ENCODE measurements around the gene ZNF768.
"Not testable (repeated sequence)": the region's sequence is repeated elsewhere in the genome, so short reads cannot be mapped to it uniquely, and the experiment has no call there.

The ZNF768 gene

GRCh38 chr16:30532285-30533145 lies 6.1 kb upstream of the ZNF768 start:
- DNase-seq: no peak

DNA sequence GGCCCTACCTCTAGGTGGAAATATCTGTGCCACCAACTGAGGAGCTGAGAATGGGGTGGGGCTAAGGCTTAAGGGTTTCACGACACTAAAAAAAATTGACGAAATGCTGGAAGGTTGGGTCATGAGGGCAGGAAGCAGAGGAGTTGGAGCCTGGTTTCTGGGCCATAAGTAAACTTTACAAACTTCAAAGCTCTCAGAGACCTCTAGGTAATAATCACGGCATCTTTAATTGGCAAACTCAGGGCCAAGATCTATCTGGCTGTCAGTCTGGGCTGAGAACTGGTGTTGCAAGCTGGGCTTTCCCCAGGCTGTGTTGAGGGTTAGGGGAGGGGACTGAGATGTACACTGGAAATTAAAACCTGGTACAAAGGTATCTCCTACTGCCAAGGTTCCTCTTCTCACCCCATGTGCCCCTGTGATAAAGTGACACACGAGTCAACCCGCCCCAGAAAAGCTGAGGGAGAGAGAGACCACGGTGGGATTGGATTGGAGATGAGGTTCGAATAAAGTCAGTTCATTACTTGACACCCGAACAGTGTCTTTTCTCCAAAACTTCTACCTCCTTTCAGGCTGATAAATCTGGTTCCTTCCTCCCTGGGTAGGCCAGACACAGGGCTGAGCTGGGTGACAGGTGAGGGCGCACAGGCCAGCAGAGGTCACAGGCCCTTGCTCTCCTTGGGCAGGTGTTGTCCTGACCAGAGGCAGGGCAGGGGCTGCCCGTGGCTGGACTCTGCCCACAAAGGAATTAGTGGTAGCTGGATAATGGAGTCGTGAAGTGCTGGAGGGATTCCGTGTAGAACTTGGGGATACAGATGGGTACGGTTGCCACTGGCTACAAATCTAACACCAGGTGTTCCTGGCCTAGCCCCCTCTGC lies 4.0 kb upstream of the ZNF768 start:
- DNase-seq: no peak

DNA sequence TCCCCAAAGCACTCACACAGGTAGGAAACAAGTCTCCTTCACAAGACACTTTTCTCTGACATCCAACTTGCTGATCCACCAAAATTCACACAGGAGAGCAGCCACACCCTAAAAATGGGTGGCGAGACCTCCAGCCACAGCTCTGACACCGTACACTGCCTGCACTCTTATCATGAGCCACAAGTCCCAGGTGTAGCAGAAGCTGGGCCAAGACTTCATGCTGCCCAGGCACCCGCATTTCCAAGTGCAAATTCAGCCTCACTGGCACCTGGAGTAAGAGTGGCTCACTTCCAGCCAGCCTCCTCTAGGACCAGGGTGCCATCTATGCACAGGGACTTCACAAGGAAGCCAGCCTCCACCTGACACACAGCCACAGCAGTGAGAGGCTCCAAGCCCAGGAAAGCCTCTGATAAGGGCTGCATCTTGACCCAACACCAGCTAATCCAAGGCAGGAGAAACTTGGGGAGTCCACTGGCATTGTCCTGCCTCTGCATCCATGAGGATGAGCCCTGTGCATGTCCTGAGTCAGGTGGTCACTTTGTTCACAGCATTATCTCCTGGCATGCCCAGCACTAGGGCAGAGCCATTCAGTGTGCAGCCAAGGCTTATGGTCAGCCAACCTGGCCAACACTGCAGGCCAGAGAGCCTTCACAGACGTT lies 2.6 kb upstream of the ZNF768 start:
- DNase-seq: no peak

DNA sequence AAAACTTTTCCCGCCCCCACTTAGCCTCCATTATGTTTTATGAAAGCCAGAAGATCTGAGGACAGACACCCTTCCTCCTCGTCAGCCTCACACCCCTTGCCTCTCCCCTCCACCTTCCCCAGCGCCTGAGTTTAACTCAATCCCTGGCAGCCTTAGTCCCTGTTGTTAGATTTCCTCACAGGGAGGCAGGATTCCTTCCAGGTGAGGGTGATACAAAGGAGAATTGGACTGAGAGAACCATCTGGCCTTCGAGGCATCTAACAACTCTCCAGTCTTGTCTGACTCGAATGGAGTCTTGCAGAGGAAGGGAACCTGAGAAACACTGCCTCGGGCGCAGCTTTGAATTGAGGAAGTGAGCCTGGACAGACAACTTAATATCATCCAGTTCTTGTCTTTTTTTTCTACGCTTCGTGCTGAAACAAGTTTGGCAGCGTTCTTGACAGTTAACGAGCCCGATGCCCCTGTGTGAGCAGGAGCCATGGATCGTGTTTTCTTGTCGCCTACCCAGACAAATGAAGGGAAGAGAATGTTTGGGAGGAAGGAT lies 1.3 kb upstream of the ZNF768 start:
- peak; percentile 78 for DNase-seq

GRCh38 chr16:30526823-30527634 lies 663 bp upstream of the ZNF768 start:
- peak; percentile 100 for DNase-seq

GRCh38 chr16:30525844-30526136 lies 576 bp downstream of the ZNF768 start:
- DNase-seq: no peak

GRCh38 chr16:30524575-30525568 lies 1.5 kb downstream of the ZNF768 start:
- DNase-seq: no peak

DNA sequence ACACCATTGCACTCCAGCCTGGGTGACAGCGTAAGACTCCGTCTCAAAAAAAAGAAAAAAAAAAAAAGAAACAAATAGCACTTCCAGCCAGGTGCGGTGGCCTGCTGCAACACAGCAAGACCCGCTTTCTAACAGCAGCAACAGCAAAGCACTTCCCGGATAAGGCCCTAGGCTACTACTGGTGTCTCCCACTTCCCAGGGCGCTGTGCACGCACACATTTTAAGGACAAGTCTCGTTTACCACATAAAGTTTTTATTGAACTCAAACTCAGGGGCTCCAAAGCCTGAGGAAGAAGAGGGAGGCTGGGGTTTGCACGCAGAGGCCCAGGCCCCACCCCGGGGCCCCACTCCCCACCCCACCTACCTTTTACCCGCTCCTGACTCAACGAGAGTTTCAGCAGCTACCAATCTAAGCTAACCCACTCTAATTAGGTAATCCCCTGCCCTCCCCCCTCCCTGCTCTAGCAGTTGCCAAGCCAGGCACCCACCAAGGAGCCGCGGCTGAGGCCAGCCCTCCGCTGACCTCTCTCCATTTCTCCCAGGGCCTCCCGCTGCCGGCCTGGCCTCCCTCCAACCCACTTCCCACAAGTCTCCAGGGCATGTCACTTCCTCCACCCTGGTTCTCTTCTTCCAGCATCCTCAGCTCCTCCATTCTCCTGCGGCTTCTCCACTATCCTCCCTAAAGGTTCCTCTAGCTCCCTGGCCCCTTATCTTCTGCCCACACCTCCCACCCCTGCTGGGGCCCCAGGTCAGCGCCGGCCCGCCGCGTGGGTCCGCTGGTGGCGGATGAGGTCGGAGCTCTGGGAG lies 2.4 kb downstream of the ZNF768 start:
- DNase-seq: no peak

- DNase-seq: not testable (repeated sequence)
Measured at GRCh38 chr16:30522702-30523463, 3.5 kb downstream of the ZNF768 start.

DNA sequence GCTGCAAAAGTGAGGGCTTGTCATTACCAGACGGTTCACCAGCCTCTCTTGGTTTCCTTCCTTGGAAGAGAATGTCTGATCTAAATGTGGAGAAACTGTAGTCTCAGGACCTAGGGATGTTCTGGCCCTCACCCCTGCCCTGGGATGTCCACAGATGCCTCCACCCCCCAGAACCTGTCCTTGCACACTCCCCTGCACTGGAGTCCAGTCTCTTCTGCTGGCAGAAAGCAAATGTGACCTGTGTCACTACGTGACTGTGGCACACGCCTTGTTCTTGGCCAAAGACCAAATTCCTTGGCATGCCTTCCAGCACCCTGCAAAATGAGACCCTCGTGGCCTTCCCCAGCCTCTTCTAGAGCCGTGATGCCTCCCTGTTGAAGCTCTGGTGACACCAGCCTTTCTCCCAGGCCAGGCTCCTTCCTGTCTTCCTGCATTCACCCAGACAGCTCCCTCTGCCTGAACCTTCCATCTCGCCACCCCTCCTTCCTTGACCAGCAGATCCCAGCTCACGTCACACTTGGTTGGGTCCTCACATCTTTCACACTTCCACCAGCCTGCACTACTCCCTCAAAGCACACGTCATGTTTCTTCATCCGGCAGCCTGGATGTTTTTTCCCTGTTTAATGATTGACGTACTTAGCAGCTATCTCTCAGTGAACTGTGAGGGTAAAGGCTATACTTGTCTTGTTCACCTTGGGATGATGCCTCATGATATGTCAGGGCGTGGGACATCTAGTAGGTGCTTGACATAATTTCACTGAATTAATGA lies 4.3 kb downstream of the ZNF768 start:
- peak; percentile 82 for DNase-seq

GRCh38 chr16:30521476-30521872 lies 4.9 kb downstream of the ZNF768 start:
- DNase-seq: no peak

DNA sequence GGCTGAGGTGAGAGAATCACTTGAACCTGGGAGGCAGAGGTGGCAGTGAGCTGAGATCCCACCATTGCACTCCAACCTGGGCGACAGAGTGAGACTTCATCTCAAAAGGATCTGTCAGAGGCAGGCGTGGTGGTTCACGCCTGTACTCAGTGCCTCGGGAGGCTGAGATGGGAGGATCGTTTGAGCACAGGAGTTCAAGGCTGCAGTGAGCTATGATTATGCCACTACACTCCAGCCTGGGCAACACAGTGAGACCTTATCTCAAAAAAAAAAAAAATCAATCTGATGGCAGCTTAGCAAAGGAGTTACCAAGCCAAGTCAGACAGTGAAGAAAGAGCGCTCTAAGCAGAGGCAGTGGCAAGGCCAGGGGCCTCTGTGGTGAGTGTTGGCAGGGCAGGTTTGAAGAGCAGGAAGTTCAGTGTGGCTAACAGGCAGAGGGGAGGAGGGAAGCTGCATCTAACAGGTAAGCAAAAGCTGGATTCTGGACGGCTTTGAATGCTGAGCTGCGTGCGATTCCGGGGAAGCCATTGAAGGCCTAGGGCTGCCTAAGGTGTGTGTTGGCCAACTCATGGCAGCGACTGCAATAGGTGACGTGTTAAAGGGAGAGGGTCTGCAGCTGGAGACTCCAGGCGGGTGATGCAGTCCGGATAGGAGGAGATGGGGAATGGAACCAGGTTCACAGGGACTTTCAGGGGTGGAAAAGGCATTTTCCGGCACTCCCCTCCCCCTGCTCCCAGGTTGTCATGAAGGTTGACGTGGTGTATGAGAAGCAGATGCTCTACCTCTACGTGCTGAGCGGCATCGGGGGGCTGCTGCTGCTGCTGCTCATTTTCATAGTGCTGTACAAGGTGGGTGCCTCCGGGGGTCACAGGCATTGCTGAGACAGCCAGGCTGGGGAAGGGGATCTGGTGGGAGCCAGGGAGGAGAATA lies 7.0 kb downstream of the ZNF768 start:
- DNase-seq: peak; percentile 17

GRCh38 chr16:30518552-30518951 lies 7.8 kb downstream of the ZNF768 start:
- no peak for DNase-seq

GRCh38 chr16:30515275-30515674 lies 11.1 kb downstream of the ZNF768 start:
- DNase-seq: no peak

- DNase-seq: no peak
Measured at GRCh38 chr16:30511509-30511908, 14.9 kb downstream of the ZNF768 start.

DNA sequence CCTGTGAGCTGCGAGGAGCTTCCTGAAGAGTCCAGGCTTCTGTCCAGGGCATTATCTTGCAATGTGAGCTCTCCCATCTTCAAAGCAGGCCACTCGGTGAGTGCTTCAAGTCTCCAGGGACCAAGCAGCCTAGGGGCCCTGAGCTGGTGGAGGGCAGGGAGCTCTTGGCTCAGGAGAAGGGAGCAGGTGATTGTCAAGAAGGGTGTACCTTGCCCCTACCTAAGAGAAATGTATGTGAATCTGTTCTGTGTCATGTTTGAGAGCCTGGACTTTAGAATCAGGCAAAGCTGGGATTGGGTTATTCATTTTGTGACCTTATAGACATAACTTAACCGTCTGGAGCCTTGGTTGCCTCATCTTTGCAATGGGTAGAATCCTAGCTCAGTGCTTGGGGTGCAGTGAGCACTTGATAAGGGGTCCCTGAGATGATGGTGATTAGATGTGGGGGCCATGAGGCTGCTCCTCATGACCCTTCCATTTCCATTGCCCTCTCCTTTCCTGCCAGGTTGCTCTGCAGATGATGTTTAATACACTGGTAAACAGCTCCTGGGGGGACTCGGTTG lies 15.9 kb downstream of the ZNF768 start:
- no peak for DNase-seq

Measured in DMS53 (cell line).